ENCODE measurements around the gene IFITM5. TPM values are rescaled to one million over a fixed set of nuclear protein-coding genes. Genes with fewer than 3 reads are reported as not detected.

IFITM5 gene
- total and polyA plus RNA-seq, 2 donors (not counting 1 experiment from before 2014, with no cell fraction given): not detected

DNA sequence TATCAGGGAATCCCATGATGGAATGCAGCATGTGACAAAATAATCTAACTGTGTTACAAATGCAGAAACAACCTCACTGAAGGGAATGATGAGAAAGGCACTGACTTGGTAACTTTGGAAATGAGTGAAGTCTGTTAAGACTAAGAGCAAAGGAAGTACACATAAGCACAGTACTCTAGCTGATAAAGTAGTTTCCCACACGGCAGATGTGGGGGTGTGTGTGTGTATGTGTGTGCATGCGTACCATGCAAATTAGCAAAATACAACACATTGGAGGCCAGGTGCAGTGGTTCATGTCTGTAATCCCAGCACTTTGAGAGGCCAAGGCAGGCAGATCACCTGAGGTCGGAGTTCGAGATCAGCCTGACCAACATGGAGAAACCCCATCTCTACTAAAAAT, 37.7 kb downstream of the IFITM5 start:
- H3K36me3 ChIP-seq (replicated peaks in 1 of 2; ENCODE audit: control extremely low read depth in 1 of 2, control insufficient read depth in 1 of 2, extremely low read depth in 1 of 2, insufficient read depth in 2 of 2, low read length in 1 of 2): no peaks in the 10 kb centered on the region
- peaks cover 31% of the 10 kb centered on the region for H3K4me1 Mint-ChIP-seq
- no peak overlapping the region for H3K4me3 ChIP-seq (ENCODE audit: control extremely low read depth in 1 of 5, extremely low read depth in 1 of 5, insufficient read depth in 1 of 5, low read depth in 2 of 5, low read length in 4 of 5)
- ChIA-PET POLR2A (interaction anchor here (0.6 kb wide), 1 partner anchor 34 kb away, joined by 3 read pairs; no protein-coding TSS in a partner anchor), CTCF (interaction anchor here (0.7 to 3.7 kb wide), 3 partner anchors 11 to 48 kb away, joined by 3 to 35 read pairs (median 3); partner anchors contain the start of gene IFITM2)
- no peak overlapping the region for H3K4me2 ChIP-seq (replicated peaks; ENCODE audit: low read depth, low read length, poor library complexity, severe bottlenecking)
- no peak overlapping the region for H3K9ac ChIP-seq (ENCODE audit: low read length)
- WGBS (ENCODE audit: insufficient coverage): 69% methylated on average over 2 of the region's 4 CpGs
- TF ChIP-seq EZH2 (IDR thresholded peaks at IDR 0.05; ENCODE audit: borderline replicate concordance, insufficient read depth, low read depth, low read length, poor library complexity, severe bottlenecking): no peak
- TF ChIP-seq, protein P1, sequence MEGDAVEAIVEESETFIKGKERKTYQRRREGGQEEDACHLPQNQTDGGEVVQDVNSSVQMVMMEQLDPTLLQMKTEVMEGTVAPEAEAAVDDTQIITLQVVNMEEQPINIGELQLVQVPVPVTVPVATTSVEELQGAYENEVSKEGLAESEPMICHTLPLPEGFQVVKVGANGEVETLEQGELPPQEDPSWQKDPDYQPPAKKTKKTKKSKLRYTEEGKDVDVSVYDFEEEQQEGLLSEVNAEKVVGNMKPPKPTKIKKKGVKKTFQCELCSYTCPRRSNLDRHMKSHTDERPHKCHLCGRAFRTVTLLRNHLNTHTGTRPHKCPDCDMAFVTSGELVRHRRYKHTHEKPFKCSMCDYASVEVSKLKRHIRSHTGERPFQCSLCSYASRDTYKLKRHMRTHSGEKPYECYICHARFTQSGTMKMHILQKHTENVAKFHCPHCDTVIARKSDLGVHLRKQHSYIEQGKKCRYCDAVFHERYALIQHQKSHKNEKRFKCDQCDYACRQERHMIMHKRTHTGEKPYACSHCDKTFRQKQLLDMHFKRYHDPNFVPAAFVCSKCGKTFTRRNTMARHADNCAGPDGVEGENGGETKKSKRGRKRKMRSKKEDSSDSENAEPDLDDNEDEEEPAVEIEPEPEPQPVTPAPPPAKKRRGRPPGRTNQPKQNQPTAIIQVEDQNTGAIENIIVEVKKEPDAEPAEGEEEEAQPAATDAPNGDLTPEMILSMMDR (IDR thresholded peaks at IDR 0.05): no peak
- no peak overlapping the region for H2AFZ ChIP-seq (ENCODE audit: insufficient read depth, low read depth, low read length, poor library complexity, severe bottlenecking)
- no peaks in the 10 kb centered on the region for H3K27me3 Mint-ChIP-seq
- intact Hi-C loops (cut with micrococcal nuclease): no loop called here
- H3K9me3 ChIP-seq (ENCODE audit: control extremely low read depth in 1 of 3, control insufficient read depth in 2 of 3, insufficient read depth in 1 of 3, low read length in 2 of 3): peaks cover 2 to 20% (median 8%) of the 10 kb centered on the region in 3 donors
- no peak overlapping the region for H3K4me3 Mint-ChIP-seq
- H4K20me1 ChIP-seq (ENCODE audit: control insufficient read depth, insufficient read depth, low read length, poor library complexity, severe bottlenecking): no peaks in the 10 kb centered on the region
- H3K27me3 ChIP-seq (replicated peaks in 1 of 4; ENCODE audit: control extremely low read depth in 1 of 4, control insufficient read depth in 3 of 4, insufficient read depth in 4 of 4, low read length in 3 of 4): no peaks in the 10 kb centered on the region
- H3K27ac Mint-ChIP-seq: no peak overlapping the region
- peaks cover 5% of the 10 kb centered on the region for H3K9me3 Mint-ChIP-seq (ENCODE audit: insufficient read depth)
- H3K79me2 ChIP-seq (ENCODE audit: control insufficient read depth, insufficient read depth, low read length): no peaks in the 10 kb centered on the region
- no peak overlapping the region for H3K27ac ChIP-seq (ENCODE audit: low read length in 2 of 2)
- H3K4me1 ChIP-seq (ENCODE audit: control insufficient read depth in 2 of 2, insufficient read depth in 2 of 2, low read length in 2 of 2): peaks cover 17 to 21% of the 10 kb centered on the region in 2 donors
- DNase-seq (no peak), ATAC-seq (ENCODE audit: low read depth) (no peak)

DNA sequence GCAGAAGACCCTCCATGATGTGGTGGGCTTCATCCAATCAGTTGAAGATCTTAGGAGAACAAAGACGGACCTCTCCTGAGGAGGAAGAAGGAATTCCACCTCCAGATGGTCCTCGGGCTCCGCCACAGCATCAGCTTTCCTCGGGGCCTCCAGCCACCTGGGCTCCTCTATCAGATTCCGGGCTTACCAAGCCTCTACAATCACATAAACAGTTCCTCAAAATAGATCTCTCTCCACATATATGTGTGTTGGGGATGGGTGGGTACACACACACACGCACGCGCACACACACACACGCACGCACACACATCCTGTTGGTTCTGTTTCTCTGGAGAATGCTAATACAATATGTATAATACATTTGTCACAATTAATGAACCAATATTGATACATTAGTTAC, 39.9 kb downstream of the IFITM5 start:
- H3K27me3 ChIP-seq (replicated peaks in 1 of 4; ENCODE audit: control extremely low read depth in 1 of 4, control insufficient read depth in 3 of 4, insufficient read depth in 4 of 4, low read length in 3 of 4): no peaks in the 10 kb centered on the region
- ChIA-PET POLR2A (interaction anchor here (1.5 kb wide), 1 partner anchor 50 kb away, joined by 6 read pairs; no protein-coding TSS in a partner anchor), CTCF (interaction anchor here (2.8 kb wide), 1 partner anchor 9 kb away, joined by 16 read pairs; no protein-coding TSS in a partner anchor)
- peaks cover 2 to 11% (median 4%) of the 10 kb centered on the region in 3 donors for H3K9me3 ChIP-seq (ENCODE audit: control extremely low read depth in 1 of 3, control insufficient read depth in 2 of 3, insufficient read depth in 1 of 3, low read length in 2 of 3)
- no peaks in the 10 kb centered on the region for H3K79me2 ChIP-seq (ENCODE audit: control insufficient read depth, insufficient read depth, low read length)
- peaks cover 17 to 22% of the 10 kb centered on the region in 2 donors for H3K4me1 ChIP-seq (ENCODE audit: control insufficient read depth in 2 of 2, insufficient read depth in 2 of 2, low read length in 2 of 2)
- Mint-ChIP-seq H3K27ac (no peak overlapping the region), H3K4me1 (peaks cover 33% of the 10 kb centered on the region), H3K9me3 (ENCODE audit: insufficient read depth) (peaks cover 5% of the 10 kb centered on the region), H3K4me3 (no peak overlapping the region), H3K27me3 (no peaks in the 10 kb centered on the region)
- H2AFZ ChIP-seq (ENCODE audit: insufficient read depth, low read depth, low read length, poor library complexity, severe bottlenecking): no peak overlapping the region
- H3K36me3 ChIP-seq (replicated peaks in 1 of 2; ENCODE audit: control extremely low read depth in 1 of 2, control insufficient read depth in 1 of 2, extremely low read depth in 1 of 2, insufficient read depth in 2 of 2, low read length in 1 of 2): no peaks in the 10 kb centered on the region
- ATAC-seq (ENCODE audit: low read depth) (no peak), DNase-seq (no peak)
- TF ChIP-seq, protein P1 (IDR thresholded peaks at IDR 0.05): no peak
- TF ChIP-seq EZH2 (IDR thresholded peaks at IDR 0.05; ENCODE audit: borderline replicate concordance, insufficient read depth, low read depth, low read length, poor library complexity, severe bottlenecking): no peak
- no peak overlapping the region for H3K4me3 ChIP-seq (ENCODE audit: control extremely low read depth in 1 of 5, extremely low read depth in 1 of 5, insufficient read depth in 1 of 5, low read depth in 2 of 5, low read length in 4 of 5)
- H3K9ac ChIP-seq (ENCODE audit: low read length): no peak overlapping the region
- H3K27ac ChIP-seq (ENCODE audit: low read length in 2 of 2): no peak overlapping the region
- 67% methylated on average over 1 of the region's 10 CpGs for WGBS (ENCODE audit: insufficient coverage)
- intact Hi-C loops (cut with micrococcal nuclease): no loop called here
- no peaks in the 10 kb centered on the region for H4K20me1 ChIP-seq (ENCODE audit: control insufficient read depth, insufficient read depth, low read length, poor library complexity, severe bottlenecking)
- H3K4me2 ChIP-seq (replicated peaks; ENCODE audit: low read depth, low read length, poor library complexity, severe bottlenecking): no peak overlapping the region
